ENCODE measurements around the gene UBE4B. TPM values are rescaled to one million over a fixed set of nuclear protein-coding genes. Genes with fewer than 3 reads are reported as not detected.

The UBE4B gene
- total and polyA plus RNA-seq, 9 of the 15 experiments (the other 6 are each of a cell fraction or from before 2014, with no cell fraction given) = 11.7 to 73.7 (median 40.1) TPM

- TF ChIP-seq CHD7 (IDR thresholded peaks at IDR 0.05; ENCODE audit: low read depth, low read length) = no peak
- TF ChIP-seq SREBF2 (CRISPR knock-in tag; IDR thresholded peaks at IDR 0.05) = no peak
- TF ChIP-seq ZNF764 (CRISPR knock-in tag; IDR thresholded peaks at IDR 0.05; ENCODE audit: low read depth) = no peak
- TF ChIP-seq RBM25 (IDR thresholded peaks at IDR 0.05; ENCODE audit: low read depth, low read length, severe bottlenecking) = no peak
- TF ChIP-seq ZNF586 (CRISPR knock-in tag; conservative IDR thresholded peaks at IDR 0.05) = no peak
- no peak for TF ChIP-seq CLOCK (CRISPR knock-in tag; IDR thresholded peaks at IDR 0.05; ENCODE audit: borderline replicate concordance)
- no peak for TF ChIP-seq CBX1 (IDR thresholded peaks at IDR 0.05; ENCODE audit: low read depth)
- no peak for TF ChIP-seq TCF15 (CRISPR knock-in tag; IDR thresholded peaks at IDR 0.05)
- TF ChIP-seq SAP30 (IDR thresholded peaks at IDR 0.05; ENCODE audit: borderline replicate concordance, insufficient read depth, low read depth, low read length, poor library complexity, severe bottlenecking) = peak; percentile 37
- TF ChIP-seq PHF21A (IDR thresholded peaks at IDR 0.05; ENCODE audit: borderline replicate concordance, low read depth) = no peak
- no peak for TF ChIP-seq MITF (IDR thresholded peaks at IDR 0.05)
These were observed 179.2 kb downstream of the UBE4B start (continued) for GRCh38 chr1:10211805-10212410.

All from K562 (cell line).